Adrenal gland (tissue), 12 donors: ENCODE measurements around the gene NSL1. TPM values are rescaled to one million over a fixed set of nuclear protein-coding genes. Genes with fewer than 3 reads are reported as not detected.
A peak's percentile ranks its signal among the peaks of the same experiment; 100 is the strongest.

Experiments used
- DNase-seq, 7 donors: peaks; one replicate each; pipeline ENCODE4 v3.0.0-alpha.2; 2019 to 2020
- H3K27ac ChIP-seq, 5 donors: fragments of 200-600 bp; sonication (generic) in 4 of 5; 1 replicate in 3 of 5; 2 replicates in 2 of 5; pipeline versions ENCODE4 v1.5.1 to v1.8.0; 2016 to 2020; ENCODE audit warnings: mild to moderate bottlenecking in 1 of 5
- H3K27me3 ChIP-seq: fragments of 200-600 bp; 2 replicates; pipeline ENCODE4 v1.8.0; 2021
- H3K36me3 ChIP-seq, 2 donors: fragments of 200-600 bp; replicated peaks in 1 of 2; 1 replicate in 1 of 2; 2 replicates in 1 of 2; pipeline versions ENCODE4 v1.5.1 to v1.8.0; 2018 to 2022
- H3K4me1 ChIP-seq, 2 donors: fragments of 200-600 bp; replicated peaks in 1 of 2; 1 replicate in 1 of 2; 2 replicates in 1 of 2; pipeline versions ENCODE4 v1.5.1 to v1.8.0; 2018 to 2021
- H3K4me3 ChIP-seq, 4 donors: fragments of 200-600 bp; sonication (generic) in 3 of 4; one replicate each; pipeline ENCODE4 v1.5.1; 2016 to 2018
- H3K9me3 ChIP-seq, 3 donors: fragments of 200-600 bp; sonication (generic) in 1 of 3; replicated peaks in 1 of 3; 1 replicate in 2 of 3; 2 replicates in 1 of 3; pipeline versions ENCODE4 v1.5.1 to v1.8.0; 2016 to 2021
- POLR2A ChIP-seq, 2 donors: fragments of 450-650 bp; IDR thresholded peaks; one replicate each; pipeline ENCODE4 v1.6.1; 2017; ENCODE audit warnings: antibody characterized with exemption in 2 of 2, mild to moderate bottlenecking in 2 of 2, moderate library complexity in 1 of 2
- WGBS, 4 donors: extraction: QIAGEN DNeasy Blood & Tissue Kit in 2 of 4; methylation state at CpG; one replicate each; pipeline versions ENCODE4 v1.1.5 to v1.1.7; 2013 to 2017; 5-methylcytosine and 5-hydroxymethylcytosine counted together
- intact Hi-C, 2 donors: fragments of 100-400 bp; cut with DNase I; formaldehyde crosslinking; loops; one replicate each; pipeline versions ENCODE4 v1.14.1 to v1.15.0; 2022 to 2023
- polyA plus RNA-seq, 3 donors: library from polyadenylated mRNA; stranded (reverse); fragments of 200-250 nt in 2 of 3; fragments of 350-450 nt in 1 of 3; fragmentation: Illumina TruSeq in 1 of 3; extraction: RNeasy Lipid Tissue Mini Kit (QIAGEN cat#74804) in 1 of 3; gene quantifications; one replicate each; pipeline ENCODE4 v1.2.3, GENCODE V29; 2013 to 2014
- total RNA-seq, 9 donors: library from RNA; depleted of rRNA in 4 of 9; stranded (reverse); fragments of >200 nt in 4 of 9; fragments of 120-200 nt in 1 of 9; fragmentation: NEBNext Ultra II Directional in 1 of 9; extraction: Animal tissue kit (Norgen Biotek cat#: 25700) in 1 of 9; gene quantifications; one replicate each; pipeline versions ENCODE4 v1.1.0 to v1.2.4, GENCODE V29; 2013 to 2023
- TF ChIP-seq, protein P1 (sequence below), 6 experiments: fragments of 450-650 bp in 4 of 6; fragments of 200-600 bp in 2 of 6; sonication (generic) in 1 of 6; IDR thresholded peaks; 1 replicate in 5 of 6; 2 replicates in 1 of 6; pipeline versions ENCODE4 v1.5.1 to v1.8.0; 2016 to 2021; ENCODE audit warnings: antibody characterized with exemption in 6 of 6, mild to moderate bottlenecking in 2 of 6, moderate library complexity in 1 of 6
- donor health status: healthy with polysubstance abuse.
- donor health status: Bipolar disorder and iron deficiency.
- donor health status: DM: yes; HTN: yes; CAD: no.
- donor health status: DM: no; HTN: no; CAD: no.
- donor health status: DM: no; HTN: no; CAD: no.
- donor health status: DM: yes; HTN: yes; CAD: no.

NSL1 gene
- total and polyA plus RNA-seq, 12 donors = 10.6 to 90.9 (median 29.8) TPM

DNA sequence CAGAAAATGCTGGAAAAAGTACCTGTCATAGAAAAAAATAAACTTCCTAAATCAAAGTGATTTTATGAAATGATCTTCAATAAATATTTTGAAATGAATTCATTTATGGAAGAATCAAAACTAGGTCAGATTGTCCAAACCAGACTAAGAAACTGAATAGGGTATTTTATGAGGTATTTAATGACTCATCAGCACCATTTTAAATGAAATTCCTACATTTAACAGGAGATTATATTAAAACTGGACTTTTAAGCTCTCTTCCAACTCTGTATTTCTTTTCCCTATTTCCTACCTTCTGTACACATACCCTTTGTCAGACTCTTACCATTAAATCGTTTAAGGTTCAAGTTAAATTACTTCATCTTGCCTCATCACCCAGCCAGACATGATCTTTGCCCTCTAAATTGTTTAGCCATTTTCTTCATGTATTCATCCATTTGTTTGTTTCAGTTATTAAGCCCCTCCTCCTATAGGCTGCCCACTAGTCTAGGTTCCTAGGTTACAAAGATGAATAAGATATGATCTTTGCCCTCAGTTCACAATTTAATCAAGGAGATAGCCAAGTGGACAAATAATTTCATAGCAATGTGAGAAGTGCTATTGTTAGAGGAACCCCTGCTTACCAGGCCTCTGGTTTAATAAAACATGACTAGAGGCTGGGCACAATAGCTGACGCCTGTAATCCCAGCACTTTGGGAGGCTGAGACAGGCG lies 25.1 kb upstream of the NSL1 start:
- Histone ChIP-seq H3K27me3 (no peaks in the 10 kb centered on the region), H3K4me1 (no peaks in the 10 kb centered on the region), H3K36me3 (no peaks in the 10 kb centered on the region), H3K4me3 (no peak overlapping the region), H3K9me3 (no peaks in the 10 kb centered on the region), H3K27ac (no peak overlapping the region)
- intact Hi-C loops = loop anchor here in 1 of 2 donors (10.0 kb wide), 1 partner anchor 178 kb away; no protein-coding TSS in a partner anchor
- 84 to 88% (median 87%) methylated on average over 3 of the region's 3 CpGs for WGBS, 4 donors
- TF ChIP-seq, protein P1, sequence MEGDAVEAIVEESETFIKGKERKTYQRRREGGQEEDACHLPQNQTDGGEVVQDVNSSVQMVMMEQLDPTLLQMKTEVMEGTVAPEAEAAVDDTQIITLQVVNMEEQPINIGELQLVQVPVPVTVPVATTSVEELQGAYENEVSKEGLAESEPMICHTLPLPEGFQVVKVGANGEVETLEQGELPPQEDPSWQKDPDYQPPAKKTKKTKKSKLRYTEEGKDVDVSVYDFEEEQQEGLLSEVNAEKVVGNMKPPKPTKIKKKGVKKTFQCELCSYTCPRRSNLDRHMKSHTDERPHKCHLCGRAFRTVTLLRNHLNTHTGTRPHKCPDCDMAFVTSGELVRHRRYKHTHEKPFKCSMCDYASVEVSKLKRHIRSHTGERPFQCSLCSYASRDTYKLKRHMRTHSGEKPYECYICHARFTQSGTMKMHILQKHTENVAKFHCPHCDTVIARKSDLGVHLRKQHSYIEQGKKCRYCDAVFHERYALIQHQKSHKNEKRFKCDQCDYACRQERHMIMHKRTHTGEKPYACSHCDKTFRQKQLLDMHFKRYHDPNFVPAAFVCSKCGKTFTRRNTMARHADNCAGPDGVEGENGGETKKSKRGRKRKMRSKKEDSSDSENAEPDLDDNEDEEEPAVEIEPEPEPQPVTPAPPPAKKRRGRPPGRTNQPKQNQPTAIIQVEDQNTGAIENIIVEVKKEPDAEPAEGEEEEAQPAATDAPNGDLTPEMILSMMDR (IDR thresholded peaks at IDR 0.05) = no peak
- TF ChIP-seq POLR2A (IDR thresholded peaks at IDR 0.05) = no peak
- no peak for DNase-seq

DNA sequence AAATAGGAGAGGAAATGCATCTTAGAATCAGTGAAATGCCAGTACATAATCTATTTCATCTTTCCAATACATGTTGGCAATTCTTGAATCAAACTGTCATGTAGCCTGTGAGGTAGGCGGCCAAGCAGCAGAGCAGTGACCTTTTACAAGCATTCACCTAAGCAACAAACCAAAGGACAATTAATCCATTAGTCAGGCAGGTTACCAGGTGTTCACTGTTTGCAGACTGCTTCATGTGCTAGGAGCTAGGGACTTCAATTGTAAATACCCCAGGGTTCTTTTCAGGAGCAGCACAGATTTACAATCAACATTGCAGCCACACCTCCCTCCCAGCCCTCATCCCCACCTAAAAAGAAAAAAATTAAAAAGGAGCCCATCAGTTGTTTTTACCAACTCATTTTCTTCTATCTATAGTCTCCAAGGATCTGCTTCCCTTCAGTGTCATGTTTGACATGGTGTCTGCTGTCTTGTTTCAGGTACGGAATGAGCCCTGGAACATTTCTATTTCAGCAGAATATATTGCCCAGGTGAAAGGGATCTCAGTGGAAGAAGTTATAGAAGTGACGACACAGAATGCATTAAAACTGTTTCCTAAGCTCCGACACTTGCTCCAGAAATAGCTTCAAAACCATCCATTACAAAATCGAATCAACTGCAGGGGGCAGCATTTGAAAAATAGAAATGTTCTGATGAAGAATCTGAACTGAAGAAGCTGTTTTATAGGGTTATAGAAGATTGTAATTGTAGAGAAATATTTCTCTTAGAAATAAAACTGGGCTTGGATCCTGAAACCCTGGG lies 23.2 kb upstream of the NSL1 start:
- TF ChIP-seq, protein P1 (IDR thresholded peaks at IDR 0.05) = peak; percentile 22 to 55 (median 26)
- TF ChIP-seq POLR2A (IDR thresholded peaks at IDR 0.05) = no peak
- no peaks in the 10 kb centered on the region for H3K9me3 ChIP-seq
- WGBS, 4 donors = 51 to 56% (median 54%) methylated on average over 5 of the region's 5 CpGs
- intact Hi-C loops = loop anchor here in 1 of 2 donors (10.0 kb wide), 1 partner anchor 180 kb away; no protein-coding TSS in a partner anchor
- no peaks in the 10 kb centered on the region for H3K27me3 ChIP-seq
- peak in 2 of 7 donors; percentile 10 to 44 for DNase-seq
- no peaks in the 10 kb centered on the region for H3K36me3 ChIP-seq
- no peak overlapping the region for H3K27ac ChIP-seq
- no peak overlapping the region for H3K4me3 ChIP-seq
- H3K4me1 ChIP-seq = no peaks in the 10 kb centered on the region

DNA sequence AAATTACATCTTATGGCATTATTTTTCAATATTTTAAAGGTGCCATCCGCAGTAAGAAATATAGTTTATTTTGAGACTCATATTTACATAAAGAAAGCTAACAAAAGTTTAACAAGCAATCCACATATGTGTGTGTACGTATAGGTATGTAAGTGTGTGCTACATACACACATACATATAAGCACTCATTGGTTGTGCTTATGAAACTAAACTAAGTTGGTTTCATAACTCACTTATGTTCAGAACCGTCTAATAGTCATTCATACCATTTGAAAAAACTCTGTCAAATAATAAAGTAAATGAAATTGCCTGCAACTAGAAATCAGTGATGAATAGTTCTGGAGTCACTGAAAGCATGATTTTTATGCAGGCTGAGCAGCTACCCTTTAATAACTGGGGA lies 14.2 kb upstream of the NSL1 start:
- H3K27me3 ChIP-seq = no peaks in the 10 kb centered on the region
- no peak overlapping the region for H3K4me3 ChIP-seq
- no peak for TF ChIP-seq POLR2A (IDR thresholded peaks at IDR 0.05)
- TF ChIP-seq, protein P1 (IDR thresholded peaks at IDR 0.05) = no peak
- no peak overlapping the region for H3K27ac ChIP-seq
- H3K4me1 ChIP-seq = no peaks in the 10 kb centered on the region
- peaks cover 0 to 24% of the 10 kb centered on the region in 2 donors for H3K36me3 ChIP-seq
- no peak for DNase-seq
- WGBS, 4 donors = 89 to 94% (median 91%) methylated on average over 3 of the region's 3 CpGs
- H3K9me3 ChIP-seq = no peaks in the 10 kb centered on the region
- intact Hi-C loops = no loop called here

DNA sequence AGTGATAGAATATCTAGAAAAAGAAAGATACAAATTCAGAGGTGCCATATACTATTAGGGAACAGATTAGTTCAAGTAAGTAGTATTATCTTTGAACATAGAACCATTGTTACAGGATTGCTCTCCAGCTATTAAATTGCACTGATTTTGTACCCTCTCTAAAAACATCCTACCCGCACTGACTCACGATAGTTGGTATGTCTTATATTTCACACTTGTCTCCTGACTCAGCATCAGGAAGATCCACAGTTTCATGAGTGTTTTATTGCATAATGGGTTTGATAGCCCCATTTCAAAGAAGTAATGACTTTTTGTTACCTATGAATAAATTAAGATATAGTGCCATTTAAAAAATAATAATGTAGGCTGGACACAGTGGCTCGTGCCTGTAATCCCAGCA lies 6.1 kb upstream of the NSL1 start:
- Histone ChIP-seq H3K36me3 (peaks cover 0 to 33% of the 10 kb centered on the region in 2 donors), H3K27ac (no peak overlapping the region), H3K9me3 (no peaks in the 10 kb centered on the region), H3K4me3 (no peak overlapping the region), H3K4me1 (peaks cover 2 to 5% of the 10 kb centered on the region in 2 donors), H3K27me3 (no peaks in the 10 kb centered on the region)
- intact Hi-C loops = no loop called here
- TF ChIP-seq, protein P1 (IDR thresholded peaks at IDR 0.05) = no peak
- WGBS, 4 donors = 88 to 93% (median 89%) methylated on average over 3 of the region's 3 CpGs
- DNase-seq = no peak
